Muscle of arm (tissue), 12 donors: ENCODE results near the gene OGA. TPM values are rescaled to one million over a fixed set of nuclear protein-coding genes. Genes with fewer than 3 reads are reported as not detected.

Experiments
- DNase-seq: peaks from one replicate; pipeline ENCODE4 v3.0.0-alpha.2; 2013
- polyA plus RNA-seq, 12 donors: library from polyadenylated mRNA; unstranded; fragments of 120-200 nt; gene quantifications; one replicate each; pipeline ENCODE4 v1.2.1, GENCODE V29; 2013; ENCODE audit not compliant: insufficient read length in 12 of 12

Gene OGA
- polyA plus RNA-seq, 12 donors, result 77.8 to 174 (median 103) TPM; not detected in 1

- DNase-seq, result no peak
Observed at GRCh38 chr10:101761226-101761625, 57.0 kb downstream of the OGA start.

- no peak for DNase-seq
Observed at GRCh38 chr10:101760510-101760909, 57.7 kb downstream of the OGA start.

- no peak for DNase-seq
Observed at GRCh38 chr10:101759309-101760247, 58.7 kb downstream of the OGA start.

- DNase-seq, result no peak
Observed at GRCh38 chr10:101758858-101759257, 59.4 kb downstream of the OGA start.

- no peak for DNase-seq
Observed at GRCh38 chr10:101752241-101752640, 66.0 kb downstream of the OGA start.

- DNase-seq, result no peak
Observed at GRCh38 chr10:101749047-101750016, 68.9 kb downstream of the OGA start.

GRCh38 chr10:101748496-101748895 lies 69.7 kb downstream of the OGA start:
- DNase-seq, result no peak

- DNase-seq, result peak; percentile 10
Observed at GRCh38 chr10:101745074-101745696, 73.1 kb downstream of the OGA start.

- no peak for DNase-seq
Observed at GRCh38 chr10:101744267-101744666, 74.0 kb downstream of the OGA start.

- no peak for DNase-seq
Observed at GRCh38 chr10:101741938-101742337, 76.3 kb downstream of the OGA start.

- DNase-seq, result no peak
Observed at GRCh38 chr10:101736666-101737065, 81.6 kb downstream of the OGA start.

Other genes starting within 250 kb of the OGA start
- 10 to 100 TPM in 11 of 12 donors, not detected in 1; 20.8 to 56.0 (median 27.6) TPM for gene POLL, start 230.2 kb downstream of the OGA start, polyA plus RNA-seq
- gene DPCD, start 230.1 kb downstream of the OGA start, polyA plus RNA-seq, result 10 to 100 TPM in 10 of 12 donors, not detected in 2; 10.8 to 20.4 (median 14.7) TPM
- gene FBXW4, start 123.3 kb downstream of the OGA start, polyA plus RNA-seq, result 10 to 100 TPM in 11 of 12 donors, not detected in 1; 25.0 to 55.3 (median 49.9) TPM
- under 1 TPM in 8 of 12 donors, not detected in 4; 0.21 to 0.60 (median 0.31) TPM for gene FGF8, start 42.3 kb downstream of the OGA start, polyA plus RNA-seq
- gene NPM3, start 35.0 kb downstream of the OGA start, polyA plus RNA-seq, result 10 to 100 TPM in 11 of 12 donors, not detected in 1; 36.7 to 67.5 (median 53.2) TPM
- 10 to 100 TPM in 1 of 12 donors, 1 to 10 TPM in 10, not detected in 1; 2.1 to 13.1 (median 4.4) TPM for gene KCNIP2, start 25.4 kb upstream of the OGA start, polyA plus RNA-seq
- 10 to 100 TPM in 10 of 12 donors, 1 to 10 TPM in 1, not detected in 1; 8.9 to 17.3 (median 14.3) TPM for gene ARMH3, start 237.7 kb upstream of the OGA start, polyA plus RNA-seq
- 10 to 100 TPM in 2 of 12 donors, 1 to 10 TPM in 9, not detected in 1; 5.8 to 14.5 (median 7.9) TPM for gene HPS6, start 246.9 kb upstream of the OGA start, polyA plus RNA-seq